Endodermal cell (in vitro differentiated cells): ENCODE data around the gene OR8G1. TPM values are rescaled to one million over a fixed set of nuclear protein-coding genes. Genes with fewer than 3 reads are reported as not detected.

Source experiments
- DNase-seq: peaks from one replicate; pipeline ENCODE4 v3.0.0-alpha.2; 2017
- H3K27ac ChIP-seq: 2 replicates; pipeline ENCODE4 v1.5.1; 2013; ENCODE audit warnings: mild to moderate bottlenecking, low read depth, low read length, moderate library complexity
- H3K27me3 ChIP-seq: 2 replicates; pipeline ENCODE4 v1.6.1; 2013; ENCODE audit warnings: mild to moderate bottlenecking, low read length, moderate library complexity; ENCODE audit not compliant: insufficient read depth, control insufficient read depth, poor library complexity, severe bottlenecking
- H3K36me3 ChIP-seq: 2 replicates; pipeline ENCODE4 v1.7.0; 2013; ENCODE audit warnings: mild to moderate bottlenecking, low read length, moderate library complexity; ENCODE audit not compliant: control insufficient read depth, insufficient read depth
- H3K4me1 ChIP-seq: one replicate; pipeline ENCODE4 v1.7.0; 2013; ENCODE audit warnings: low read length; ENCODE audit not compliant: control insufficient read depth, insufficient read depth
- H3K4me3 ChIP-seq: 2 replicates; pipeline ENCODE4 v1.5.1; 2013; ENCODE audit warnings: mild to moderate bottlenecking, low read length, moderate library complexity
- H3K9ac ChIP-seq: 2 replicates; pipeline ENCODE4 v1.6.1; 2013; ENCODE audit warnings: mild to moderate bottlenecking, low read length, moderate library complexity; ENCODE audit not compliant: poor library complexity, severe bottlenecking; ENCODE audit errors: extremely low read depth
- H3K9me3 ChIP-seq: 2 replicates; pipeline ENCODE4 v1.6.1; 2013; ENCODE audit warnings: mild to moderate bottlenecking, low read length, moderate library complexity; ENCODE audit not compliant: control insufficient read depth
- H3K27ac Mint-ChIP-seq: 2 replicates; pipeline ENCODE4 v1.8.0; 2020; ENCODE audit warnings: mixed read lengths
- H3K27me3 Mint-ChIP-seq: 2 replicates; pipeline ENCODE4 v1.8.0; 2021; ENCODE audit warnings: mild to moderate bottlenecking, mixed read lengths; ENCODE audit not compliant: insufficient read depth
- H3K36me3 Mint-ChIP-seq: 2 replicates; pipeline ENCODE4 v1.8.0; 2020; ENCODE audit warnings: low read depth, mixed read lengths
- H3K4me1 Mint-ChIP-seq: 2 replicates; pipeline ENCODE4 v1.8.0; 2020; ENCODE audit warnings: mixed read lengths
- H3K4me3 Mint-ChIP-seq: 2 replicates; pipeline ENCODE4 v1.8.0; 2020; ENCODE audit warnings: mild to moderate bottlenecking, moderate library complexity, mixed read lengths
- H3K9me3 Mint-ChIP-seq: 2 replicates; pipeline ENCODE4 v1.8.0; 2020; ENCODE audit warnings: mild to moderate bottlenecking, mixed read lengths
- WGBS, 2 experiments: methylation state at CpG; one replicate each; pipeline versions ENCODE4 v1.1.5 to v1.1.7; 2013; ENCODE audit warnings: missing lambda C conversion rate in 2 of 2, mixed read lengths in 1 of 2; ENCODE audit not compliant: insufficient coverage in 1 of 2, insufficient read length in 1 of 2; 5-methylcytosine and 5-hydroxymethylcytosine counted together
- total RNA-seq, 2 donors: library from RNA; stranded (reverse); fragmentation: NEBNext Ultra II Directional in 1 of 2; extraction: Animal tissue kit (Norgen Biotek cat#: 25700) in 1 of 2; gene quantifications; 2 replicates in 1 of 2; 3 replicates in 1 of 2; pipeline ENCODE4 v1.2.1, GENCODE V29; 2021
- TF ChIP-seq, protein P1 (sequence below): fragments of 200-600 bp; sonication (generic); conservative IDR thresholded peaks from 2 replicates; pipeline ENCODE4 v1.5.0; 2021; ENCODE audit warnings: antibody characterized with exemption, mild to moderate bottlenecking

Gene OR8G1
- total RNA-seq, 2 donors from 2014 or later: 0.11 TPM; not detected in 1

DNA sequence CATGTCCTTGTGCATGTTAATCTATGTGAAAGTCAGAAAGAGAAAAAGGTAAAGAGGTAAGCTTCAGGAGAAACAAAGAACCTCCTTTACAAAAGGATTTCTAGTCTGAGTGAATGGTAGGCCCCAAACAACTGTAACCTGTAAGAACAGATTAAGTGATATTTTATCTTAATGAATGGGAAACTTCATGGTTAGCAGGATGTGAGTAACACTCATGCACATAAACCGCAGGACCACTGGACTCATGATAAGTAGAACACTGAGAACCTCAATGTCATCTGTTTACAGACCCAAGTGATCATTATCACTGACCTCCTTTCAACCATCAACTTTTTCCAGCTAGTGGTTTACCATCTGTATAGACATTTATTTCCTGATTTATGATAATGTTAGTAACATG lies 35.2 kb downstream of the OR8G1 start:
- Histone ChIP-seq H3K27ac (no peak overlapping the region), H3K36me3 (no peaks in the 10 kb centered on the region), H3K9me3 (no peaks in the 10 kb centered on the region), H3K27me3 (no peaks in the 10 kb centered on the region), H3K4me3 (no peak overlapping the region), H3K4me1 (no peaks in the 10 kb centered on the region), H3K9ac (no peak overlapping the region)
- no peaks in the 10 kb centered on the region for H3K27me3 Mint-ChIP-seq
- no peak overlapping the region for H3K27ac Mint-ChIP-seq
- TF ChIP-seq, protein P1, sequence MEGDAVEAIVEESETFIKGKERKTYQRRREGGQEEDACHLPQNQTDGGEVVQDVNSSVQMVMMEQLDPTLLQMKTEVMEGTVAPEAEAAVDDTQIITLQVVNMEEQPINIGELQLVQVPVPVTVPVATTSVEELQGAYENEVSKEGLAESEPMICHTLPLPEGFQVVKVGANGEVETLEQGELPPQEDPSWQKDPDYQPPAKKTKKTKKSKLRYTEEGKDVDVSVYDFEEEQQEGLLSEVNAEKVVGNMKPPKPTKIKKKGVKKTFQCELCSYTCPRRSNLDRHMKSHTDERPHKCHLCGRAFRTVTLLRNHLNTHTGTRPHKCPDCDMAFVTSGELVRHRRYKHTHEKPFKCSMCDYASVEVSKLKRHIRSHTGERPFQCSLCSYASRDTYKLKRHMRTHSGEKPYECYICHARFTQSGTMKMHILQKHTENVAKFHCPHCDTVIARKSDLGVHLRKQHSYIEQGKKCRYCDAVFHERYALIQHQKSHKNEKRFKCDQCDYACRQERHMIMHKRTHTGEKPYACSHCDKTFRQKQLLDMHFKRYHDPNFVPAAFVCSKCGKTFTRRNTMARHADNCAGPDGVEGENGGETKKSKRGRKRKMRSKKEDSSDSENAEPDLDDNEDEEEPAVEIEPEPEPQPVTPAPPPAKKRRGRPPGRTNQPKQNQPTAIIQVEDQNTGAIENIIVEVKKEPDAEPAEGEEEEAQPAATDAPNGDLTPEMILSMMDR: no peak
- WGBS, 2 experiments: 100% methylated on average over 1 of the region's 1 CpG; no CpG with 5 or more reads in 1 of the 2 experiments
- no peak for DNase-seq
- no peak overlapping the region for H3K4me3 Mint-ChIP-seq
- H3K4me1 Mint-ChIP-seq: peaks cover 17% of the 10 kb centered on the region
- no peaks in the 10 kb centered on the region for H3K36me3 Mint-ChIP-seq
- peaks cover 7% of the 10 kb centered on the region for H3K9me3 Mint-ChIP-seq

DNA sequence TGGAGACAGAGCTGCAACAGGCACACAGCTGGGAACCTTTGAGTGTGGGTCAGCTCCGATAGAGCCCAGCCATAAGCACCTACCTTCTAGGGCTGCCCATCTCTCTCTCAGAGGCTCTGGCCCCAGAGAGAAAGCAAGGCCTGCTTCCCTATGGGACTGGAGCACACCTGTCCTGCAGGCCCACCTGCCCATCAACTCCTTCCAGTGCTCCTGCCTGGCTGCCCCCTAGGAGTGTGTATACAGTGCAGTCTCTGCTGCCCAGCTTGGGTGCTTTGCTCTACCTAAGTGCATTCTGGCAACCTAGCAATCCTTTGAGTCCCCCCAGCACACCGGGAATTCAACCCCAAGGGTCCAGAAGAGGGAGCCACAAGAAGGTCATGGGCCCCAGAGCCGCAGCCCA lies 36.3 kb downstream of the OR8G1 start:
- WGBS, 2 experiments: 80 to 94% methylated on average over 1 to 3 of the region's 3 CpGs
- Histone ChIP-seq H3K9ac (no peak overlapping the region), H3K27ac (no peak overlapping the region), H3K4me3 (no peak overlapping the region), H3K9me3 (peaks cover 7% of the 10 kb centered on the region), H3K36me3 (no peaks in the 10 kb centered on the region), H3K27me3 (no peaks in the 10 kb centered on the region), H3K4me1 (no peaks in the 10 kb centered on the region)
- TF ChIP-seq, protein P1: no peak
- Mint-ChIP-seq H3K36me3 (no peaks in the 10 kb centered on the region), H3K4me1 (peaks cover 16% of the 10 kb centered on the region), H3K9me3 (peaks cover 19% of the 10 kb centered on the region), H3K27ac (no peak overlapping the region), H3K27me3 (no peaks in the 10 kb centered on the region), H3K4me3 (no peak overlapping the region)
- DNase-seq: peak; percentile 50

DNA sequence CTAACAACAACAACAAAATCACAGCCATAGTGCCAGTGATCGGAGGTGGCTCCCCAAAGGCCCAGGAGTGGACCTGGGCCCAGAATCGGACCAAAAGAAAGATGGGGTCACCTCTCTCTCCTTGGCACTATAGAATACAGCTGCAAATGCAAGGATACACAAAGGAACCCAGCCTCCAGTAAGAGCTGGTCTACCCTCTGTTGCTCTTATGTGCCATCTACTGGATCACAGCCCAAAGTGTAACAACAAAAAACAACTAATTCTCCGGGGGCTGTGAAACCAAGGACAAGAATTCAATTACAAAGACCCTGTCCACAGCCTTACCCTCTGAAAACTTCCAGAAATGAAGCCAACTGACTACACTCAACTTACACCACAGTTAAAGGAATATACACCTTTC lies 36.9 kb downstream of the OR8G1 start:
- H3K9me3 Mint-ChIP-seq: peaks cover 24% of the 10 kb centered on the region
- H3K36me3 ChIP-seq: no peaks in the 10 kb centered on the region
- WGBS, 2 experiments: 68 to 76% methylated on average over 3 of the region's 3 CpGs
- H3K27ac Mint-ChIP-seq: no peak overlapping the region
- H3K9ac ChIP-seq: no peak overlapping the region
- no peak overlapping the region for H3K27ac ChIP-seq
- no peaks in the 10 kb centered on the region for H3K4me1 ChIP-seq
- H3K4me3 Mint-ChIP-seq: no peak overlapping the region
- H3K27me3 ChIP-seq: no peaks in the 10 kb centered on the region
- DNase-seq: peak; percentile 56
- H3K9me3 ChIP-seq: peaks cover 7% of the 10 kb centered on the region
- no peaks in the 10 kb centered on the region for H3K27me3 Mint-ChIP-seq
- H3K4me3 ChIP-seq: no peak overlapping the region
- TF ChIP-seq, protein P1: peak; percentile 75
- peaks cover 16% of the 10 kb centered on the region for H3K4me1 Mint-ChIP-seq
- no peaks in the 10 kb centered on the region for H3K36me3 Mint-ChIP-seq
